Natural killer cell (primary cell): Measurements from ENCODE around the gene EFNA3. TPM values are rescaled to one million over a fixed set of nuclear protein-coding genes. Genes with fewer than 3 reads are reported as not detected.
A peak's percentile ranks its signal among the peaks of the same experiment; 100 is the strongest.

Experiments used
- ATAC-seq, 3 donors: fragments of 150-1000 bp in 2 of 3; fragments of 200-7000 bp in 1 of 3; cut with Tn5 transposase; 1 replicate in 1 of 3; 2 replicates in 2 of 3; pipeline ENCODE4 v1.10.0; 2021; ENCODE audit warnings: mild to moderate bottlenecking in 2 of 3, moderate library complexity in 2 of 3
- DNase-seq, 2 donors: peaks; one replicate each; pipeline versions ENCODE4 v3.0.0 to v3.0.0-alpha.2; 2013 to 2021; ENCODE audit warnings: mixed read lengths in 1 of 2
- H3K27ac ChIP-seq: one replicate; pipeline ENCODE4 v1.5.1; 2013; ENCODE audit warnings: mild to moderate bottlenecking, low read length
- H3K27me3 ChIP-seq: one replicate; pipeline ENCODE4 v1.6.1; 2013; ENCODE audit warnings: low read length; ENCODE audit not compliant: control insufficient read depth, insufficient read depth
- H3K36me3 ChIP-seq: one replicate; pipeline ENCODE4 v1.6.1; 2013; ENCODE audit warnings: low read length; ENCODE audit not compliant: control insufficient read depth, insufficient read depth
- H3K4me1 ChIP-seq: one replicate; pipeline ENCODE4 v1.6.1; 2013; ENCODE audit warnings: low read length; ENCODE audit not compliant: control insufficient read depth, insufficient read depth
- H3K4me3 ChIP-seq: one replicate; pipeline ENCODE4 v1.5.1; 2013; ENCODE audit warnings: low read length
- H3K9me3 ChIP-seq: one replicate; pipeline ENCODE4 v1.6.1; 2013; ENCODE audit warnings: low read length; ENCODE audit not compliant: control insufficient read depth, insufficient read depth
- H3K27ac Mint-ChIP-seq, 2 donors: one replicate each; pipeline ENCODE4 v1.8.0; 2022; ENCODE audit warnings: mild to moderate bottlenecking in 2 of 2, mixed read lengths in 2 of 2, moderate library complexity in 1 of 2
- H3K27me3 Mint-ChIP-seq, 2 donors: one replicate each; pipeline ENCODE4 v1.8.0; 2022; ENCODE audit warnings: low read depth in 2 of 2, mixed read lengths in 2 of 2
- H3K36me3 Mint-ChIP-seq: one replicate; pipeline ENCODE4 v1.8.0; 2022; ENCODE audit warnings: mixed read lengths
- H3K4me1 Mint-ChIP-seq, 2 donors: one replicate each; pipeline ENCODE4 v1.8.0; 2022; ENCODE audit warnings: mixed read lengths in 2 of 2
- H3K4me3 Mint-ChIP-seq: one replicate; pipeline ENCODE4 v1.8.0; 2022; ENCODE audit warnings: mild to moderate bottlenecking, moderate library complexity, mixed read lengths
- H3K9me3 Mint-ChIP-seq, 2 donors: one replicate each; pipeline ENCODE4 v1.8.0; 2022; ENCODE audit warnings: mixed read lengths in 2 of 2
- WGBS: methylation state at CpG from one replicate; pipeline ENCODE4 v1.1.7; 2013; ENCODE audit warnings: missing lambda C conversion rate; ENCODE audit not compliant: insufficient coverage; 5-methylcytosine and 5-hydroxymethylcytosine counted together
- intact Hi-C: fragments of 100-400 bp; cut with micrococcal nuclease; formaldehyde crosslinking; loops from one replicate; pipeline ENCODE4 v1.14.2; 2022
- total RNA-seq, 4 donors: library from RNA; stranded (reverse); fragments of 120-200 nt in 1 of 4; gene quantifications; one replicate each; pipeline versions ENCODE4 v1.2.3 to v1.2.4, GENCODE V29; 2013 to 2022
- TF ChIP-seq, protein P1 (sequence below): fragments of 200-600 bp; IDR thresholded peaks from one replicate; pipeline ENCODE4 v1.8.0; 2022; ENCODE audit warnings: antibody characterized with exemption

Gene EFNA3
- total RNA-seq, 3 donors from 2014 or later (not counting 1 experiment from before 2014, with no cell fraction given), result 0.52 to 1.1 (median 0.68) TPM

DNA sequence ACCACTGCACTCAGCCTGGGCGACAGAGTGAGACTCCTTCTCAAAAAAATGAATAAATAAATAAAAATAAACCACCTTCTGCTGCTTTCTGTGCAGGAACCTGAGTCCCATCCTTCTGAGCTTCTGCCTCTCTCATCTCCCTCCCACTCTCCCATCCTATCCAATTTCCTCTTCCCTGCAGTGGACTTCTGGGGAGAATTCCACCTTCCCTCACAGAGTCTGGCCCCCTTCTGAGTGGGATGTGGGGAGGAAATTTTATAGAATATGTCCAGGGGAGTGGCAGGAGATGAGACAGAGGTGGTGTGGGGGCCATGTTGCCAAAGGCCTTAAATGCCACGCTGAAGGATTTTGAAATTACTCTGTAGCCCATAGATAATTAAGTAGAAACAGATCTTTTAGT, 43.7 kb downstream of the EFNA3 start:
- Histone ChIP-seq H3K9me3 (no peaks in the 10 kb centered on the region), H3K4me3 (no peak overlapping the region), H3K27me3 (peaks cover 8% of the 10 kb centered on the region), H3K27ac (no peak overlapping the region), H3K36me3 (no peaks in the 10 kb centered on the region), H3K4me1 (peaks cover 12% of the 10 kb centered on the region)
- Mint-ChIP-seq H3K4me3 (no peak overlapping the region), H3K36me3 (no peaks in the 10 kb centered on the region), H3K27ac (no peak overlapping the region), H3K27me3 (peaks cover 0 to 14% of the 10 kb centered on the region in 2 donors), H3K4me1 (peaks cover 8 to 16% of the 10 kb centered on the region in 2 donors), H3K9me3 (no peaks in the 10 kb centered on the region)
- TF ChIP-seq, protein P1, sequence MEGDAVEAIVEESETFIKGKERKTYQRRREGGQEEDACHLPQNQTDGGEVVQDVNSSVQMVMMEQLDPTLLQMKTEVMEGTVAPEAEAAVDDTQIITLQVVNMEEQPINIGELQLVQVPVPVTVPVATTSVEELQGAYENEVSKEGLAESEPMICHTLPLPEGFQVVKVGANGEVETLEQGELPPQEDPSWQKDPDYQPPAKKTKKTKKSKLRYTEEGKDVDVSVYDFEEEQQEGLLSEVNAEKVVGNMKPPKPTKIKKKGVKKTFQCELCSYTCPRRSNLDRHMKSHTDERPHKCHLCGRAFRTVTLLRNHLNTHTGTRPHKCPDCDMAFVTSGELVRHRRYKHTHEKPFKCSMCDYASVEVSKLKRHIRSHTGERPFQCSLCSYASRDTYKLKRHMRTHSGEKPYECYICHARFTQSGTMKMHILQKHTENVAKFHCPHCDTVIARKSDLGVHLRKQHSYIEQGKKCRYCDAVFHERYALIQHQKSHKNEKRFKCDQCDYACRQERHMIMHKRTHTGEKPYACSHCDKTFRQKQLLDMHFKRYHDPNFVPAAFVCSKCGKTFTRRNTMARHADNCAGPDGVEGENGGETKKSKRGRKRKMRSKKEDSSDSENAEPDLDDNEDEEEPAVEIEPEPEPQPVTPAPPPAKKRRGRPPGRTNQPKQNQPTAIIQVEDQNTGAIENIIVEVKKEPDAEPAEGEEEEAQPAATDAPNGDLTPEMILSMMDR, result no peak
- DNase-seq (no peak), ATAC-seq (no peak)
- WGBS, result 81% methylated on average over 2 of the region's 2 CpGs
- intact Hi-C loops, result no loop called here

DNA sequence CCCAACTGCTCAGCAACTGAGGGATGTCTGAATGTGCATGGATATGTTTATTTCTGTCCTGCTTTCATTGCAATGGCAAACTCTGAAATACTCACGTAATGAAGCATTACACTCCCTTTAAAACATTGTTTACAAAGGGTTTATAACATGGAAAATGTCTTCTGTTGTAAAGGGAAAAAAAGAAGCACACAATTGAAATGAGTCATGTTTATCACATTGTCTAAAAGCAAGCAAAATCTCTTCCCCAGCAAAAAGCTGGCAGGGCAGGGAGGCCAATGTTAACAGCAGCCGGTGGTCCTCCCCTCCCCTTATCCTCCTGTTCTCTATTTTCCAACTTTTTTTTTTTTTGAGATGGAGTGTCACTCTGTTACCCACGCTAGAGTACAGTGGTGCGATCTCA, 45.2 kb downstream of the EFNA3 start:
- H3K36me3 ChIP-seq, result no peaks in the 10 kb centered on the region
- H3K4me1 Mint-ChIP-seq, result peaks cover 19 to 28% of the 10 kb centered on the region in 2 donors
- H3K27ac Mint-ChIP-seq, result no peak overlapping the region
- 100% methylated on average over 1 of the region's 4 CpGs for whole genome bisulfite sequencing
- no peaks in the 10 kb centered on the region for H3K9me3 Mint-ChIP-seq
- no peak overlapping the region for H3K27ac ChIP-seq
- ATAC-seq (no peak), DNase-seq (no peak)
- H3K27me3 ChIP-seq, result peaks cover 18% of the 10 kb centered on the region
- intact Hi-C loops, result no loop called here
- no peak overlapping the region for H3K4me3 Mint-ChIP-seq
- H3K4me1 ChIP-seq, result peaks cover 26% of the 10 kb centered on the region
- TF ChIP-seq, protein P1, result no peak
- peaks cover 7 to 22% of the 10 kb centered on the region in 2 donors for H3K27me3 Mint-ChIP-seq
- no peaks in the 10 kb centered on the region for H3K9me3 ChIP-seq
- no peaks in the 10 kb centered on the region for H3K36me3 Mint-ChIP-seq
- no peak overlapping the region for H3K4me3 ChIP-seq

DNA sequence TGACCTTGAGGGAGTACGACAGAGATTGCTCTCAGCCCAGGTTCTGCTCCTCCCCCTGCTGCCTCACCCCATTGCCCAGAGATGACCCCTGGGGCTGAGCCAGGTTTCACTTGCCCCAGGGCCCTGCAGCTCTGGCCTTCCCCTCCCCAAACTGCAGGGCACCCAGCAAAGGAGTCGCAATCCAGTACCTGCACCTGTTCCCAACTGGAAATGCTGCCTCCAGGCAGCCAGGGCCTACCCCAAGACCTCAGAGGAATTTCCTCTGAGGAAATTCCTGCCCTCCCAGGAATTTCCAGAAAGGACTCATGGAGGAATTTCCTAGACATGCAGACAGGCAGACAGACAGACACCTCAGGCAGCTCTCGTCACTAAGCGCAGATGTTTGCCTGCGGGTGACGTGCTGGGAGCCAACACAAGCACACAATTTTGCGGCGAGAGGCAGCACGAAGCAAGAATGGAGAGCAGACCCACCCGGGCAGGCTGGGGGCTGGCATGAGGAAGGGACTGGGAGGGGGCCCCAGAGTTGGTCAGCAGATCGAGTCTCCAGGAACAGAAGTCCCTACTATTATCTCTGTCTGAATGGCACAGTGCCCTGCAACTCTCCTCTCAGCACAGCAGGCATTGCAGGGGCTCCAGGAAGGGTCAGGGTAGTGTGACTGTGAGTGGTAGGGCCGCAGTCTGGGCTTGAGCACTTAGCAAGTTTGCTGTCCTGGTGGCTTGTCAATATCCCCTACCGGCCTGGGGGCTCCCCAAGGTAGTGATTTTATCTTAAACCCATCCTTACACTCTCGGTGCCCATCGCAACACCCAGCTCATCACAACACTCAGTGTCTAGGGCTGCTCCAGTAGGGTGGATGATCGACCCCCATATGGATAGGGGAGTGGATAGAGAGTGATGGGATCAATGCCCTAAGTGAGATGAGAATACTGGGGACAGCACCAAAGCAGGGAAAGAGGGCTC, 46.1 kb downstream of the EFNA3 start:
- no peaks in the 10 kb centered on the region for H3K9me3 Mint-ChIP-seq

More for the DNA sequence above, 46.1 kb downstream of the EFNA3 start:
- Histone ChIP-seq H3K9me3 (no peaks in the 10 kb centered on the region), H3K4me1 (peaks cover 34% of the 10 kb centered on the region), H3K36me3 (no peaks in the 10 kb centered on the region), H3K4me3 (no peak overlapping the region), H3K27ac (no peak overlapping the region), H3K27me3 (peaks cover 25% of the 10 kb centered on the region)
- peaks cover 22 to 38% of the 10 kb centered on the region in 2 donors for H3K4me1 Mint-ChIP-seq
- TF ChIP-seq, protein P1, result no peak
- peaks cover 13 to 31% of the 10 kb centered on the region in 2 donors for H3K27me3 Mint-ChIP-seq
- H3K36me3 Mint-ChIP-seq, result no peaks in the 10 kb centered on the region
- intact Hi-C loops, result loop anchor here (5.0 kb wide), 2 partner anchors 32 to 43 kb away; no protein-coding TSS in a partner anchor
- peak overlapping the region; percentile 9 for H3K4me3 Mint-ChIP-seq
- WGBS, result 93% methylated on average over 14 of the region's 16 CpGs
- DNase-seq (no peak), ATAC-seq (no peak)
- no peak overlapping the region for H3K27ac Mint-ChIP-seq
